HL-60 (cell line): Measurements from ENCODE around the gene ZFYVE9.

Experiments
- DNase-seq, 2 experiments: peaks; one replicate each; pipeline ENCODE4 v3.0.0-alpha.2; 2010 to 2020; ENCODE audit warnings: low read depth in 1 of 2, low spot score in 1 of 2
- H3K27ac ChIP-seq: fragments of 250-450 bp; sonication (Bioruptor Pico); replicated peaks from 2 replicates; pipeline ENCODE4 v1.5.1; 2020; ENCODE audit warnings: mild to moderate bottlenecking, moderate library complexity
- H3K27me3 ChIP-seq: fragments of 250-450 bp; sonication (Bioruptor Pico); 2 replicates; pipeline ENCODE4 v1.5.1; 2021; ENCODE audit warnings: mild to moderate bottlenecking, moderate library complexity; ENCODE audit not compliant: insufficient read depth, poor library complexity, severe bottlenecking
- H3K4me3 ChIP-seq: replicated peaks from 2 replicates; pipeline ENCODE4 v1.5.1; 2011; ENCODE audit warnings: mild to moderate bottlenecking, control low read depth, low read length; ENCODE audit not compliant: insufficient read depth
- GABPA ChIP-seq: IDR thresholded peaks from 2 replicates; pipeline ENCODE4 v1.6.1; 2012; ENCODE audit warnings: low read depth
- POLR2AphosphoS5 ChIP-seq: IDR thresholded peaks from 2 replicates; pipeline ENCODE4 v1.6.1; 2012; ENCODE audit warnings: low read depth
- SPI1 ChIP-seq: IDR thresholded peaks from 2 replicates; pipeline ENCODE4 v1.6.1; 2012; ENCODE audit warnings: low read depth, mild to moderate bottlenecking, borderline replicate concordance
- TF ChIP-seq, protein P1 (sequence below): IDR thresholded peaks from one replicate; pipeline ENCODE4 v1.5.1; 2011; ENCODE audit warnings: low read length, control low read depth, inconsistent platforms; ENCODE audit not compliant: insufficient read depth
- TF ChIP-seq, protein P2 (sequence below): IDR thresholded peaks from 2 replicates; pipeline ENCODE4 v1.6.1; 2012; ENCODE audit warnings: low read depth; ENCODE audit not compliant: insufficient replicate concordance

ZFYVE9 gene

DNA sequence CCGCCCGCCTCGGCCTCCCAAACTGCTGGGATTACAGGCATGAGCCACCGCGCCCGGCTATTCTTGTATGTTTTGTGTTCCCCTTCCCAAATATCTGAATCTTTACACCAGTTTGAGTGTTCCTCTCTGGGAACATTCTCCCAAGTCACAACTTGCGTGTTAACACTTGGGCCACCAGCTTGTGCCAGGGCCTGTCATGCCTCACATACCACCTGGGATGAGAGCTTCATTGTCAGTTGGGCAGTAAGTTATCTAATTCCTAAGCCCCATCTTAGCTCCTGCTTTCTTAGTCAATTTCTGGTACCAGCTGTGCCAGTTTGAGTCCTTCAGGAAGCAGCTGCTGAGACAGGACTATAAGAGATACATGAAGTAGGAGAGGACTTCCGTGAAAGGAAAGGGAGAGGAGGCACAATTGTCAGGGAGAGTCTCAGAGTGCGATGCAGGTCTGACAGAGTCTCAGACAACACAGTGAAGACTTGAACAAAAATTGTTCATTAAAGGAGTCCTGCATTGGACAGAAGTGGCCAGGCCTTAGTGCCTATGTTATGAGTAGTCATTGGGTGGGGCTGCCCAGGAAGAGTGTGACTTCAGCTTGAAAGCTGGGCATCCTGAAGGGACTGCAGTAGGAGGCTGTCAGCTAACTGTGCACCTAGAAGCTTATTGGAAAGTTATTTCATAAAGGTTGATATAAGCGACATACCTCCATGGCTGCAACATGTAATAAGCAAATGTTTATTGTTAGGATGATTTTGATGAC lies 17.3 kb downstream of the ZFYVE9 start:
- H3K4me3 ChIP-seq, result no peak overlapping the region
- DNase-seq, result no peak
- TF ChIP-seq, protein P1, sequence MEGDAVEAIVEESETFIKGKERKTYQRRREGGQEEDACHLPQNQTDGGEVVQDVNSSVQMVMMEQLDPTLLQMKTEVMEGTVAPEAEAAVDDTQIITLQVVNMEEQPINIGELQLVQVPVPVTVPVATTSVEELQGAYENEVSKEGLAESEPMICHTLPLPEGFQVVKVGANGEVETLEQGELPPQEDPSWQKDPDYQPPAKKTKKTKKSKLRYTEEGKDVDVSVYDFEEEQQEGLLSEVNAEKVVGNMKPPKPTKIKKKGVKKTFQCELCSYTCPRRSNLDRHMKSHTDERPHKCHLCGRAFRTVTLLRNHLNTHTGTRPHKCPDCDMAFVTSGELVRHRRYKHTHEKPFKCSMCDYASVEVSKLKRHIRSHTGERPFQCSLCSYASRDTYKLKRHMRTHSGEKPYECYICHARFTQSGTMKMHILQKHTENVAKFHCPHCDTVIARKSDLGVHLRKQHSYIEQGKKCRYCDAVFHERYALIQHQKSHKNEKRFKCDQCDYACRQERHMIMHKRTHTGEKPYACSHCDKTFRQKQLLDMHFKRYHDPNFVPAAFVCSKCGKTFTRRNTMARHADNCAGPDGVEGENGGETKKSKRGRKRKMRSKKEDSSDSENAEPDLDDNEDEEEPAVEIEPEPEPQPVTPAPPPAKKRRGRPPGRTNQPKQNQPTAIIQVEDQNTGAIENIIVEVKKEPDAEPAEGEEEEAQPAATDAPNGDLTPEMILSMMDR, result no peak
- TF ChIP-seq SPI1 (no peak), GABPA (no peak), POLR2AphosphoS5 (no peak)
- TF ChIP-seq, protein P2, sequence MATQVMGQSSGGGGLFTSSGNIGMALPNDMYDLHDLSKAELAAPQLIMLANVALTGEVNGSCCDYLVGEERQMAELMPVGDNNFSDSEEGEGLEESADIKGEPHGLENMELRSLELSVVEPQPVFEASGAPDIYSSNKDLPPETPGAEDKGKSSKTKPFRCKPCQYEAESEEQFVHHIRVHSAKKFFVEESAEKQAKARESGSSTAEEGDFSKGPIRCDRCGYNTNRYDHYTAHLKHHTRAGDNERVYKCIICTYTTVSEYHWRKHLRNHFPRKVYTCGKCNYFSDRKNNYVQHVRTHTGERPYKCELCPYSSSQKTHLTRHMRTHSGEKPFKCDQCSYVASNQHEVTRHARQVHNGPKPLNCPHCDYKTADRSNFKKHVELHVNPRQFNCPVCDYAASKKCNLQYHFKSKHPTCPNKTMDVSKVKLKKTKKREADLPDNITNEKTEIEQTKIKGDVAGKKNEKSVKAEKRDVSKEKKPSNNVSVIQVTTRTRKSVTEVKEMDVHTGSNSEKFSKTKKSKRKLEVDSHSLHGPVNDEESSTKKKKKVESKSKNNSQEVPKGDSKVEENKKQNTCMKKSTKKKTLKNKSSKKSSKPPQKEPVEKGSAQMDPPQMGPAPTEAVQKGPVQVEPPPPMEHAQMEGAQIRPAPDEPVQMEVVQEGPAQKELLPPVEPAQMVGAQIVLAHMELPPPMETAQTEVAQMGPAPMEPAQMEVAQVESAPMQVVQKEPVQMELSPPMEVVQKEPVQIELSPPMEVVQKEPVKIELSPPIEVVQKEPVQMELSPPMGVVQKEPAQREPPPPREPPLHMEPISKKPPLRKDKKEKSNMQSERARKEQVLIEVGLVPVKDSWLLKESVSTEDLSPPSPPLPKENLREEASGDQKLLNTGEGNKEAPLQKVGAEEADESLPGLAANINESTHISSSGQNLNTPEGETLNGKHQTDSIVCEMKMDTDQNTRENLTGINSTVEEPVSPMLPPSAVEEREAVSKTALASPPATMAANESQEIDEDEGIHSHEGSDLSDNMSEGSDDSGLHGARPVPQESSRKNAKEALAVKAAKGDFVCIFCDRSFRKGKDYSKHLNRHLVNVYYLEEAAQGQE, result no peak
- no peak overlapping the region for H3K27ac ChIP-seq
- no peaks in the 10 kb centered on the region for H3K27me3 ChIP-seq

DNA sequence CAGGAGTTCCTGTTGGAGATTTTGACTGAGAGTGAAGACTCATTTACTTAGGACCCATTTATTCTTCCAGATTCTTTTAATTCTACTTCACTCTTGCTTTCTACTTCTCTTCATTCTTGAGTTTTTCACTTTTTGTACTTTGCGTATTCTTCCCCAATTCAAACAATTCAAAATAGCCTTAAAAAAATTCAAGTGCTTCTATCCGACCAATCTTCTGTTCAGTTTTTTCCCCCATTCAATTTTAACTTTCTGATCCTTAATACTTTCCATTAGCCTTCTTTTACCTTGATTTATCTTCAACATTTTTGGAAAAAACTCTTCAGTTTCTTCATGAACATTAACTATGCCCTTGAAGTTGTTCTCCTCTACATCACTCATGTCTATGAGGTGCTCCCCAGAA lies 21.1 kb downstream of the ZFYVE9 start:
- Histone ChIP-seq H3K27me3 (no peaks in the 10 kb centered on the region), H3K27ac (no peak overlapping the region), H3K4me3 (no peak overlapping the region)
- DNase-seq, result no peak
- TF ChIP-seq, protein P1, result no peak
- TF ChIP-seq, protein P2, result no peak
- no peak for TF ChIP-seq SPI1
- TF ChIP-seq POLR2AphosphoS5, result no peak
- no peak for TF ChIP-seq GABPA

DNA sequence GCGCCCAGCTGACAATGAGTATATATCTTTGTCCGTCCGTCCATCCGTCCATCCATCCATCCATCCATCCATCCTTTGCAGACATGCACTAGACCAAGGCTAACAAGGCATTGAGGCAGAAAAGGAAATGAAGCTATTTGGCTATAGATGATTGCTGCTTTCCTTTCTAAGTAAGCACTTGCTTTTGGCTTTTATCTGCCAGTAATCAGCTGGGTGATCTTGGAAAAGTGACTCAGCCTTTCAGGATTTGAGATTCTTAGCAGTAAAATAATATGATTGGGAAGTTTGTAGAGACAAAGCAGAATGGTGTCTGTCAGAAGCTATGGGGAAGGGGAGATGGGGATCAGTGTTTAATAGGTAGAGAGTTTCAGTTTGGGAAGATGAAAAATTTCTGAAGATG lies 22.7 kb downstream of the ZFYVE9 start:
- no peak overlapping the region for H3K27ac ChIP-seq
- no peak for DNase-seq
- TF ChIP-seq, protein P2, result no peak
- no peak for TF ChIP-seq GABPA
- TF ChIP-seq SPI1, result no peak
- TF ChIP-seq POLR2AphosphoS5, result no peak
- TF ChIP-seq, protein P1, result no peak
- no peak overlapping the region for H3K4me3 ChIP-seq
- no peaks in the 10 kb centered on the region for H3K27me3 ChIP-seq
